Measurements from ENCODE around the gene GMDS. TPM values are rescaled to one million over a fixed set of nuclear protein-coding genes. Genes with fewer than 3 reads are reported as not detected.

GMDS gene
- total and polyA plus RNA-seq, 2 of the 8 experiments (the other 6 are each of a cell fraction or from before 2014, with no cell fraction given) = 16.8 to 50.0 TPM

GRCh38 chr6:1615853-1616420, 629.5 kb downstream of the GMDS start:
- Histone ChIP-seq H3K79me2 (ENCODE audit: control insufficient read depth in 1 of 2, insufficient read depth in 2 of 2, low read length in 2 of 2) (no peaks in the 10 kb centered on the region), H3K4me3 (ENCODE audit: extremely low read depth in 1 of 4, insufficient read depth in 2 of 4, low read depth in 3 of 4, low read length in 4 of 4) (no peak overlapping the region), H3K9me3 (ENCODE audit: insufficient read depth in 2 of 2, low read depth in 1 of 2, low read length in 1 of 2) (no peaks in the 10 kb centered on the region; a peak in 1 of 4 replicates), H4K20me1 (replicated peaks in 1 of 2; ENCODE audit: control insufficient read depth in 1 of 2, insufficient read depth in 2 of 2, low read length in 2 of 2) (peaks cover 31 to 37% of the 10 kb centered on the region in 2 experiments), H3K18ac (ENCODE audit: extremely low read depth, low read length) (no peak overlapping the region), H2BK20ac (ENCODE audit: low read length) (no peak overlapping the region), H4K5ac (ENCODE audit: insufficient read length, low read depth, low read length) (no peak overlapping the region), H4K8ac (ENCODE audit: extremely low read depth, insufficient read depth, low read length) (no peak overlapping the region), H2BK15ac (ENCODE audit: low read length) (no peak overlapping the region), H3K23ac (ENCODE audit: insufficient read length) (no peak overlapping the region), H2AK5ac (ENCODE audit: low read depth, low read length) (no peak overlapping the region), H2BK5ac (ENCODE audit: low read depth, low read length) (no peak overlapping the region), H3K23me2 (ENCODE audit: low read depth, low read length) (peaks cover 11% of the 10 kb centered on the region; the same call in 1 of the 2 replicates), H3K27me3 (replicated peaks in 1 of 4; ENCODE audit: control insufficient read depth in 3 of 4, extremely low read depth in 1 of 4, insufficient read depth in 3 of 4, low read length in 3 of 4) (peaks cover 94 to 100% (median 98%) of the 10 kb centered on the region in 4 experiments), H2AFZ (ENCODE audit: low read length) (no peak overlapping the region), H4K91ac (replicated peaks; ENCODE audit: insufficient read length, low read length) (no peak overlapping the region), H3K36me3 (ENCODE audit: control insufficient read depth in 2 of 4, insufficient read depth in 4 of 4, low read length in 3 of 4) (peaks cover 0 to 15% (median 0%) of the 10 kb centered on the region in 4 experiments; a peak in 1 of 8 replicates), H2BK120ac (replicated peaks; ENCODE audit: low read depth, low read length) (peak overlapping the region; percentile 57), H3K4me2 (ENCODE audit: insufficient read depth in 1 of 2, low read depth in 2 of 2, low read length in 2 of 2) (peak overlapping the region in 1 of 2 experiments; percentile 75; a peak in 1 of 4 replicates), H3K79me1 (ENCODE audit: low read depth, low read length) (no peaks in the 10 kb centered on the region), H3K27ac (ENCODE audit: low read depth, low read length) (no peak overlapping the region), H3K9ac (replicated peaks in 1 of 4; ENCODE audit: extremely low read depth in 1 of 4, low read depth in 3 of 4, low read length in 3 of 4) (no peak overlapping the region), H3K14ac (ENCODE audit: insufficient read length) (no peak overlapping the region), H3K4me1 (replicated peaks in 1 of 4; ENCODE audit: control insufficient read depth in 3 of 4, insufficient read depth in 4 of 4, low read length in 3 of 4) (peaks cover 0 to 24% (median 11%) of the 10 kb centered on the region in 4 experiments; a peak in 6 of 7 replicates), H2BK12ac (ENCODE audit: low read depth, low read length) (0 out of 2 replicates have a peak overlapping the region, but pooled peaks have one; percentile 84), H3K56ac (replicated peaks; ENCODE audit: insufficient read length, low read depth, low read length) (no peak overlapping the region), H3K4ac (replicated peaks; ENCODE audit: insufficient read length, low read depth, low read length) (no peak overlapping the region)
- no peak for FAIRE-seq
- CTCF ChIA-PET (ENCODE audit: partially characterized antibody) = interaction anchor here (0.8 to 4.4 kb wide), 5 partner anchors 8 to 738 kb away, joined by 3 to 30 read pairs (median 5); no protein-coding TSS in a partner anchor
- POLR2A ChIA-PET (ENCODE audit: partially characterized antibody) = interaction anchor here (0.9 to 3.1 kb wide), 3 partner anchors 8 to 10 kb away, joined by 3 to 18 read pairs (median 5); no protein-coding TSS in a partner anchor
- WGBS, 2 experiments (ENCODE audit: extremely low coverage in 1 of 2, insufficient coverage in 1 of 2, insufficient read length in 1 of 2, insufficient replicate concordance in 2 of 2, low coverage in 1 of 2, low lambda C conversion rate in 2 of 2, missing lambda C conversion rate in 1 of 2) = 27% methylated on average over 10 of the region's 10 CpGs; no CpG with 5 or more reads in 1 of the 2 experiments
- no peak for DNase-seq (ENCODE audit: low read depth in 1 of 2, low spot score in 2 of 2)
- TF ChIP-seq YY1 (IDR thresholded peaks at IDR 0.05; ENCODE audit: low read depth, low read length) = no peak
- peak; percentile 56; the same call in 1 of the 2 replicates for TF ChIP-seq CBX8 (IDR thresholded peaks at IDR 0.05; ENCODE audit: borderline replicate concordance, low read depth, low read length)
